Psoas muscle (tissue), 8 donors: ENCODE results near the gene TANC1. TPM values are rescaled to one million over a fixed set of nuclear protein-coding genes. Genes with fewer than 3 reads are reported as not detected.

ENCODE experiments used
- ATAC-seq, 4 donors: fragments of 200-7000 bp; cut with Tn5 transposase; one replicate each; pipeline ENCODE4 v1.9.1; 2020; ENCODE audit warnings: moderate library complexity in 3 of 4, mild to moderate bottlenecking in 2 of 4
- DNase-seq, 2 donors: peaks; one replicate each; pipeline ENCODE4 v3.0.0-alpha.2; 2020
- H3K27ac ChIP-seq: fragments of 200-600 bp; one replicate; pipeline ENCODE4 v1.8.0; 2022
- H3K27me3 ChIP-seq, 3 donors: fragments of 200-600 bp in 1 of 3; one replicate each; pipeline versions ENCODE4 v1.6.1 to v1.8.0; 2013 to 2022; ENCODE audit warnings: low read length in 2 of 3, mild to moderate bottlenecking in 2 of 3, moderate library complexity in 1 of 3; ENCODE audit not compliant: insufficient read depth in 3 of 3
- H3K36me3 ChIP-seq, 2 donors: fragments of 200-600 bp in 1 of 2; one replicate each; pipeline versions ENCODE4 v1.6.1 to v1.8.0; 2013 to 2022; ENCODE audit warnings: low read depth in 1 of 2, mild to moderate bottlenecking in 1 of 2, moderate library complexity in 1 of 2; ENCODE audit not compliant: insufficient read depth in 1 of 2
- H3K4me1 ChIP-seq: fragments of 200-600 bp; one replicate; pipeline ENCODE4 v1.8.0; 2022
- H3K4me3 ChIP-seq: fragments of 200-600 bp; one replicate; pipeline ENCODE4 v1.8.0; 2022; ENCODE audit warnings: mild to moderate bottlenecking
- H3K9me3 ChIP-seq: fragments of 200-600 bp; one replicate; pipeline ENCODE4 v1.8.0; 2022
- CTCF ChIP-seq: fragments of 200-600 bp; IDR thresholded peaks from one replicate; pipeline ENCODE4 v1.8.0; 2022; ENCODE audit warnings: antibody characterized with exemption
- WGBS, 3 donors: extraction: QIAGEN DNeasy Blood & Tissue Kit; methylation state at CpG; one replicate each; pipeline versions ENCODE4 v1.1.6 to v1.1.7; 2013; 5-methylcytosine and 5-hydroxymethylcytosine counted together
- intact Hi-C, 2 donors: fragments of 100-400 bp; cut with DNase I; formaldehyde crosslinking; loops; one replicate each; pipeline versions ENCODE4 v1.11.0 to v1.14.2; 2022
- polyA plus RNA-seq, 3 donors: library from polyadenylated mRNA; stranded (reverse); fragments of 200-250 nt; gene quantifications; one replicate each; pipeline ENCODE4 v1.2.3, GENCODE V29; 2013
- total RNA-seq, 4 donors: library from RNA; stranded (reverse); fragmentation: NEBNext Ultra II Directional in 2 of 4; extraction: Animal tissue kit (Norgen Biotek cat#: 25700) in 2 of 4; gene quantifications; one replicate each; pipeline versions ENCODE4 v1.2.1 to v1.2.4, GENCODE V29; 2021 to 2023
- donor health status: healthy with polysubstance abuse.
- donor health status: DM: no; HTN: no; CAD: no; lungs with moderate emphysema.
- donor health status: Bipolar disorder and iron deficiency.
- donor health status: healthy.
- donor health status: DM: yes; HTN: yes; CAD: no.
- donor health status: DM: no; HTN: no; CAD: no.
- donor health status: DM: no; HTN: no; CAD: no.
- donor health status: DM: yes; HTN: yes; CAD: no.

TANC1 gene
- total and polyA plus RNA-seq, 7 donors: 1.9 to 7.5 (median 3.2) TPM

GRCh38 chr2:159145745-159146354 lies 177.4 kb downstream of the TANC1 start:
- DNase-seq (no peak), ATAC-seq (no peak)
- Histone ChIP-seq H3K4me3 (no peak overlapping the region), H3K4me1 (peaks cover 6% of the 10 kb centered on the region), H3K9me3 (no peaks in the 10 kb centered on the region), H3K36me3 (no peaks in the 10 kb centered on the region), H3K27ac (no peak overlapping the region), H3K27me3 (no peaks in the 10 kb centered on the region)
- intact Hi-C loops: no loop called here
- TF ChIP-seq CTCF: no peak
- 86 to 92% (median 91%) methylated on average over 5 of the region's 5 CpGs for WGBS, 3 donors

- no peaks in the 10 kb centered on the region for H3K27me3 ChIP-seq
- DNase-seq: no peak
- H3K4me1 ChIP-seq: peaks cover 6% of the 10 kb centered on the region
- no peak for TF ChIP-seq CTCF
- H3K9me3 ChIP-seq: no peaks in the 10 kb centered on the region
- no peaks in the 10 kb centered on the region for H3K36me3 ChIP-seq
- ATAC-seq: peak; percentile 28 to 46 (median 36)
- 30 to 43% (median 34%) methylated on average over 13 to 14 of the region's 14 CpGs for WGBS, 3 donors
- intact Hi-C loops: no loop called here
- H3K27ac ChIP-seq: no peak overlapping the region
- no peak overlapping the region for H3K4me3 ChIP-seq
Observed at GRCh38 chr2:159146996-159147666, 178.7 kb downstream of the TANC1 start.

GRCh38 chr2:159147690-159148089 lies 179.2 kb downstream of the TANC1 start:
- Histone ChIP-seq H3K36me3 (no peaks in the 10 kb centered on the region), H3K27ac (no peak overlapping the region), H3K4me3 (no peak overlapping the region), H3K27me3 (no peaks in the 10 kb centered on the region), H3K4me1 (peaks cover 6% of the 10 kb centered on the region), H3K9me3 (no peaks in the 10 kb centered on the region)
- intact Hi-C loops: no loop called here
- no peak for TF ChIP-seq CTCF
- no peak for ATAC-seq
- 62 to 80% (median 67%) methylated on average over 3 of the region's 3 CpGs for WGBS, 3 donors
- DNase-seq: no peak

- no peak for TF ChIP-seq CTCF
Observed at GRCh38 chr2:159148901-159149300, 180.5 kb downstream of the TANC1 start.

More at GRCh38 chr2:159148901-159149300, 180.5 kb downstream of the TANC1 start:
- H3K4me1 ChIP-seq: peaks cover 6% of the 10 kb centered on the region
- DNase-seq (no peak), ATAC-seq (no peak)
- H3K4me3 ChIP-seq: no peak overlapping the region
- 40 to 47% (median 41%) methylated on average over 8 of the region's 8 CpGs for WGBS, 3 donors
- H3K27me3 ChIP-seq: no peaks in the 10 kb centered on the region
- H3K36me3 ChIP-seq: peaks cover 0 to 4% of the 10 kb centered on the region in 2 donors
- no peaks in the 10 kb centered on the region for H3K9me3 ChIP-seq
- intact Hi-C loops: no loop called here
- H3K27ac ChIP-seq: no peak overlapping the region
